H9 (cell line): ENCODE data around the gene PLD1. TPM values are rescaled to one million over a fixed set of nuclear protein-coding genes. Genes with fewer than 3 reads are reported as not detected.

Experiments
- DNase-seq: peaks from one replicate; pipeline ENCODE4 v3.0.0-alpha.2; 2017
- H2AFZ ChIP-seq: one replicate; pipeline ENCODE4 v1.6.1; 2013; ENCODE audit warnings: mild to moderate bottlenecking, low read length, control low read depth, moderate library complexity
- H2AK5ac ChIP-seq: 2 replicates; pipeline ENCODE4 v1.6.1; 2013; ENCODE audit warnings: low read length, control low read depth, mixed read lengths; ENCODE audit not compliant: insufficient read length
- H2BK120ac ChIP-seq: one replicate; pipeline ENCODE4 v1.6.1; 2013; ENCODE audit warnings: low read depth, mild to moderate bottlenecking, low read length, control low read depth, inconsistent platforms; ENCODE audit not compliant: poor library complexity, severe bottlenecking
- H2BK12ac ChIP-seq: 2 replicates; pipeline ENCODE4 v1.6.1; 2013; ENCODE audit warnings: low read length, control low read depth, mixed read lengths, low read depth; ENCODE audit not compliant: insufficient read length
- H2BK15ac ChIP-seq: 2 replicates; pipeline ENCODE4 v1.6.1; 2013; ENCODE audit warnings: low read depth, low read length, control low read depth
- H2BK20ac ChIP-seq: one replicate; pipeline ENCODE4 v1.6.1; 2013; ENCODE audit warnings: low read depth, mild to moderate bottlenecking, low read length, control low read depth, inconsistent platforms; ENCODE audit not compliant: poor library complexity, severe bottlenecking
- H2BK5ac ChIP-seq: 2 replicates; pipeline ENCODE4 v1.6.1; 2013; ENCODE audit warnings: low read length, control low read depth, mixed read lengths; ENCODE audit not compliant: insufficient read length
- H3K14ac ChIP-seq: 2 replicates; pipeline ENCODE4 v1.6.1; 2013; ENCODE audit warnings: low read length, control low read depth; ENCODE audit not compliant: insufficient read depth
- H3K18ac ChIP-seq: 2 replicates; pipeline ENCODE4 v1.6.1; 2013; ENCODE audit warnings: low read depth, mild to moderate bottlenecking, mixed read lengths, low read length, control low read depth; ENCODE audit not compliant: insufficient read length
- H3K23ac ChIP-seq: 2 replicates; pipeline ENCODE4 v1.6.1; 2013; ENCODE audit warnings: low read length, control low read depth, mixed read lengths, low read depth; ENCODE audit not compliant: insufficient read length
- H3K23me2 ChIP-seq: 2 replicates; pipeline ENCODE4 v1.6.1; 2013; ENCODE audit warnings: low read depth, mild to moderate bottlenecking, mixed read lengths, low read length, control low read depth; ENCODE audit not compliant: insufficient read length, poor library complexity, severe bottlenecking
- H3K27ac ChIP-seq: 2 replicates; pipeline ENCODE4 v1.5.1; 2013; ENCODE audit warnings: low read length, control low read depth, mixed read lengths, low read depth; ENCODE audit not compliant: insufficient read length
- H3K27me3 ChIP-seq: 2 replicates; pipeline ENCODE4 v1.6.1; 2013; ENCODE audit warnings: low read length, control low read depth, inconsistent platforms; ENCODE audit not compliant: insufficient read depth
- H3K4ac ChIP-seq: 2 replicates; pipeline ENCODE4 v1.6.1; 2013; ENCODE audit warnings: low read depth, mild to moderate bottlenecking, control low read depth, inconsistent platforms, low read length, moderate library complexity
- H3K4me1 ChIP-seq: 2 replicates; pipeline ENCODE4 v1.6.1; 2013; ENCODE audit warnings: low read length, control low read depth, inconsistent platforms; ENCODE audit not compliant: insufficient read depth
- H3K4me2 ChIP-seq: 2 replicates; pipeline ENCODE4 v1.6.1; 2013; ENCODE audit warnings: low read length, control low read depth, mixed read lengths; ENCODE audit not compliant: insufficient read length, insufficient read depth
- H3K56ac ChIP-seq: 2 replicates; pipeline ENCODE4 v1.6.1; 2013; ENCODE audit warnings: low read depth, mild to moderate bottlenecking, mixed read lengths, low read length, control low read depth; ENCODE audit not compliant: insufficient read length
- H3K79me1 ChIP-seq: 2 replicates; pipeline ENCODE4 v1.6.1; 2013; ENCODE audit warnings: low read depth, mild to moderate bottlenecking, moderate library complexity, low read length, control low read depth, inconsistent platforms; ENCODE audit not compliant: insufficient read depth, poor library complexity, severe bottlenecking
- H3K79me2 ChIP-seq: 2 replicates; pipeline ENCODE4 v1.6.1; 2013; ENCODE audit warnings: low read length, control low read depth, inconsistent platforms; ENCODE audit not compliant: insufficient read depth
- H3K9ac ChIP-seq: 2 replicates; pipeline ENCODE4 v1.6.1; 2013; ENCODE audit warnings: low read length, control low read depth, mixed read lengths; ENCODE audit not compliant: insufficient read length; ENCODE audit errors: extremely low read depth
- H3K9me3 ChIP-seq: one replicate; pipeline ENCODE4 v1.6.1; 2013; ENCODE audit warnings: low read depth, low read length, inconsistent platforms; ENCODE audit not compliant: control insufficient read depth
- H3T11ph ChIP-seq: one replicate; pipeline ENCODE4 v1.6.1; 2013; ENCODE audit warnings: mild to moderate bottlenecking, low read length, control low read depth, inconsistent platforms
- H4K20me1 ChIP-seq: one replicate; pipeline ENCODE4 v1.6.1; 2013; ENCODE audit not compliant: control insufficient read depth, insufficient read length, insufficient read depth
- H4K5ac ChIP-seq: 2 replicates; pipeline ENCODE4 v1.6.1; 2013; ENCODE audit warnings: low read depth, mild to moderate bottlenecking, mixed read lengths, low read length, control low read depth; ENCODE audit not compliant: insufficient read length
- H4K8ac ChIP-seq: replicated peaks from 2 replicates; pipeline ENCODE4 v1.6.1; 2013; ENCODE audit warnings: low read length, control low read depth, mixed read lengths, low read depth; ENCODE audit not compliant: insufficient read length
- H4K91ac ChIP-seq: 2 replicates; pipeline ENCODE4 v1.6.1; 2013; ENCODE audit warnings: low read depth, mild to moderate bottlenecking, moderate library complexity, mixed read lengths, low read length, control low read depth; ENCODE audit not compliant: insufficient read length
- H3K27ac Mint-ChIP-seq, 3 experiments: 2 replicates in 2 of 3; 3 replicates in 1 of 3; pipeline ENCODE4 v1.8.0; 2020 to 2021; ENCODE audit warnings: mixed read lengths in 3 of 3, mild to moderate bottlenecking in 1 of 3, moderate library complexity in 1 of 3
- H3K27me3 Mint-ChIP-seq: 2 replicates; pipeline ENCODE4 v1.8.0; 2021; ENCODE audit warnings: low read depth, mild to moderate bottlenecking, moderate library complexity, mixed read lengths
- H3K36me3 Mint-ChIP-seq, 3 experiments: 2 replicates in 2 of 3; 3 replicates in 1 of 3; pipeline ENCODE4 v1.8.0; 2020 to 2021; ENCODE audit warnings: low read depth in 3 of 3, mixed read lengths in 3 of 3; ENCODE audit not compliant: insufficient read depth in 1 of 3
- H3K4me1 Mint-ChIP-seq, 2 experiments: 2 replicates each; pipeline ENCODE4 v1.8.0; 2020; ENCODE audit warnings: mixed read lengths in 2 of 2
- H3K4me3 Mint-ChIP-seq, 2 experiments: 2 replicates in 1 of 2; 3 replicates in 1 of 2; pipeline ENCODE4 v1.8.0; 2020 to 2021; ENCODE audit warnings: mild to moderate bottlenecking in 2 of 2, mixed read lengths in 2 of 2, moderate library complexity in 1 of 2
- H3K9me3 Mint-ChIP-seq, 2 experiments: 2 replicates in 1 of 2; 3 replicates in 1 of 2; pipeline ENCODE4 v1.8.0; 2020; ENCODE audit warnings: mild to moderate bottlenecking in 2 of 2, mixed read lengths in 2 of 2, moderate library complexity in 1 of 2
- WGBS: extraction: QIAGEN DNeasy Blood & Tissue Kit; methylation state at CpG from one replicate; pipeline ENCODE4 v1.1.7; 2013; ENCODE audit warnings: missing lambda C conversion rate, low lambda C conversion rate, mixed read lengths; ENCODE audit not compliant: insufficient read length; ENCODE audit errors: extremely low coverage; 5-methylcytosine and 5-hydroxymethylcytosine counted together
- total RNA-seq: library from RNA; stranded (reverse); gene quantifications from 2 replicates; pipeline ENCODE4 v1.2.1, GENCODE V29; 2021
- TF ChIP-seq, protein P1 (sequence below): fragments of 200-600 bp; sonication (generic); conservative IDR thresholded peaks from 3 replicates; pipeline ENCODE4 v1.8.0; 2021; ENCODE audit warnings: antibody characterized with exemption, mild to moderate bottlenecking

Gene PLD1
- total RNA-seq, 1 experiment from 2014 or later, result 1.8 TPM

DNA sequence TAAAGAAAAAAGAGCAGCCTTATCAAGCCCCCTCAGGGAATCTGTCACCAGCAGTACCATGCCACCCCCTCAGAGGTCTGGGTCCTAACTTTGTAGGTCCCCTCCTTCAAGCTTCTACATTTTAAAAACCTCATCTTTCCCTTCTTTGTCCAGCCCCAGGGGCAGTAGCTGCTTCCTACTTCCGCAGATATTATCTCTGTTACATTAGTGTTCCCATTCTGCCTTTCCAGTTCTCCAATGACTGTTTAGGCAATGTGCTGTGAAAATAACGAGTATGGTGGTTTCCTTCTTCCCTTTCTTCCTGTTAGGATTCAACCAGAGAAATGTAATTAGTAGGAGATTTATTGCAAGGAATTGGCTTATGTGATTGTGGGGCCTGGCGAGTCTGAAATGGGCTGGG lies 224.0 kb downstream of the PLD1 start:
- no peaks in the 10 kb centered on the region for H3K9me3 ChIP-seq
- no peak overlapping the region for H2BK5ac ChIP-seq
- H3K27ac ChIP-seq, result no peak overlapping the region
- H3K23me2 ChIP-seq, result no peaks in the 10 kb centered on the region
- no peak overlapping the region for H3K56ac ChIP-seq
- no peak for DNase-seq
- no peak overlapping the region for H4K8ac ChIP-seq
- H4K91ac ChIP-seq, result no peak overlapping the region
- no peak overlapping the region for H2BK12ac ChIP-seq
- H3K27me3 ChIP-seq, result no peaks in the 10 kb centered on the region
- TF ChIP-seq, protein P1, sequence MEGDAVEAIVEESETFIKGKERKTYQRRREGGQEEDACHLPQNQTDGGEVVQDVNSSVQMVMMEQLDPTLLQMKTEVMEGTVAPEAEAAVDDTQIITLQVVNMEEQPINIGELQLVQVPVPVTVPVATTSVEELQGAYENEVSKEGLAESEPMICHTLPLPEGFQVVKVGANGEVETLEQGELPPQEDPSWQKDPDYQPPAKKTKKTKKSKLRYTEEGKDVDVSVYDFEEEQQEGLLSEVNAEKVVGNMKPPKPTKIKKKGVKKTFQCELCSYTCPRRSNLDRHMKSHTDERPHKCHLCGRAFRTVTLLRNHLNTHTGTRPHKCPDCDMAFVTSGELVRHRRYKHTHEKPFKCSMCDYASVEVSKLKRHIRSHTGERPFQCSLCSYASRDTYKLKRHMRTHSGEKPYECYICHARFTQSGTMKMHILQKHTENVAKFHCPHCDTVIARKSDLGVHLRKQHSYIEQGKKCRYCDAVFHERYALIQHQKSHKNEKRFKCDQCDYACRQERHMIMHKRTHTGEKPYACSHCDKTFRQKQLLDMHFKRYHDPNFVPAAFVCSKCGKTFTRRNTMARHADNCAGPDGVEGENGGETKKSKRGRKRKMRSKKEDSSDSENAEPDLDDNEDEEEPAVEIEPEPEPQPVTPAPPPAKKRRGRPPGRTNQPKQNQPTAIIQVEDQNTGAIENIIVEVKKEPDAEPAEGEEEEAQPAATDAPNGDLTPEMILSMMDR, result no peak
- no peak overlapping the region for H3K14ac ChIP-seq
- H2AFZ ChIP-seq, result no peak overlapping the region
- no peak overlapping the region for H3K18ac ChIP-seq
- no peak overlapping the region for H3K23ac ChIP-seq
- no peak overlapping the region for H3T11ph ChIP-seq
- no peaks in the 10 kb centered on the region for H3K79me1 ChIP-seq
- H2BK15ac ChIP-seq, result no peak overlapping the region
- H2AK5ac ChIP-seq, result no peak overlapping the region
- no peak overlapping the region for H2BK20ac ChIP-seq
- no peaks in the 10 kb centered on the region; the same call in 1 of the 2 replicates for H3K4me1 ChIP-seq
- no peaks in the 10 kb centered on the region for H3K36me3 Mint-ChIP-seq
- no peak overlapping the region for H3K9ac ChIP-seq
- no peak overlapping the region for H2BK120ac ChIP-seq
- H3K4me1 Mint-ChIP-seq, result peaks cover 5 to 8% of the 10 kb centered on the region in 2 experiments
- no peak overlapping the region for H3K4me2 ChIP-seq
- H4K20me1 ChIP-seq, result no peaks in the 10 kb centered on the region
- no peak overlapping the region for H3K4ac ChIP-seq
- H4K5ac ChIP-seq, result no peak overlapping the region
- no peaks in the 10 kb centered on the region for H3K79me2 ChIP-seq
- no peaks in the 10 kb centered on the region for H3K9me3 Mint-ChIP-seq
- H3K27ac Mint-ChIP-seq, result no peak overlapping the region
- no peaks in the 10 kb centered on the region for H3K27me3 Mint-ChIP-seq
- H3K4me3 Mint-ChIP-seq, result no peak overlapping the region
- no CpG with 5 or more reads among the region's 3 CpGs for WGBS
